Cortex of kidney (tissue), 1 donor: Measurements from ENCODE around the gene CFAP45.

Experiments
- DNase-seq: peaks from one replicate; lab custom pipeline; 2025; lab: John Stamatoyannopoulos, UW

CFAP45 gene

GRCh38 chr1:159923203-159924024, 23.4 kb upstream of the CFAP45 start:
- no peak for DNase-seq

DNA sequence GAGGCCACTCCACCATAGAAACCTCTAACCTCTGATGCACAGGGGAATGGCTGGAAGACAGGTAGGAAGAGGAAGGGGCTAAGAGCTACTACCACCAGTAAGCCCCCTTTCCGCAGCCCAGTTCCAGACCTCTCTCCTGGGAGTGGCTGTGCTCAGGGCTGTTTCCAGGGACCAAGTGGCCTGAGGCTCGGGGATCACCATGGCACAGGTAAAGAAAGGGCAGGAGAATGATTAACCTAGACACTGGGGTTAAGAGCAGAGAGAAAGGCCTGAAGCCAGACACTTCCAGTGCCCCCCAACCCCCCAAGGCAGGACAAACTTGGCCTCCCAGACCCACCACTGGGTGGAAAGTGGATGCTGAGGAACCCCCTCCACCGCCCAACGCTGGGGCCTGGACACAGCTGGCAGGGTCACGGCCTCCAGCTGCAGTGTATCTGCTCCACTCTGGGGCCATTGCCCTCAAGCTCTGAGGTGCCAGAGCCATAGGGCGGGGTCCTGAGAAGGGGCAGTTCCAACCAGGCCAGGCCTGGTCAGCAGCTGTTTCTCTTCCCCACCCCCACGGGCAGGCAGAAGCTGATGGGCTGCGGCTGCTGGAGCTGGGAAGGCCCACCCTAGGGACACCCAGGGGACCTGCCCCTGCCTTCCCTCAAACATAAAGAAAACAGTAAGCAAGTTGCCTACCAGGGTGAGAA, 22.7 kb upstream of the CFAP45 start:
- no peak for DNase-seq

- DNase-seq: no peak
These were observed 21.9 kb upstream of the CFAP45 start for GRCh38 chr1:159921700-159922504.

DNA sequence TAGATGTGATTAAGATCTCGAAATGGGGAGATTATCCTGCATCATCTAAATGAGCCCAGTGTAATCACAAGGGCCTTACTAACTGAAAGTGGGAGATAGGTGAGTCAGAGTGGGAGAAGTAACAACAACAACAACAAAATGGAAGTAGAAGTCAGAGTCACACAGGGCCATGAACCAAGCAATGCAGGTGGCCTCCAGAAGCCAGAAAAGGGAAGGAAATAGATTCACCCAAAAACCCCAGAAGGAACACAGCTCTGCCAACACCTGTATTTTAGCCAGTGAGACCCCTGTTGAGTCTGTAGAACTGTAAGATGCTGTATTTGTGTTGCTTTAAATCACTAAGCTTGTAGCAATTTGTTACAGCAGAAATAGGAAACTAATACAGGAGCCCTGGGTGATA, 21.3 kb upstream of the CFAP45 start:
- no peak for DNase-seq

GRCh38 chr1:159920651-159921050, 20.7 kb upstream of the CFAP45 start:
- DNase-seq: no peak

- no peak for DNase-seq
These were observed 20.2 kb upstream of the CFAP45 start for GRCh38 chr1:159920202-159920601.

- DNase-seq: no peak
These were observed 19.4 kb upstream of the CFAP45 start for GRCh38 chr1:159919236-159919865.

GRCh38 chr1:159918352-159919200, 18.6 kb upstream of the CFAP45 start:
- no peak for DNase-seq

- no peak for DNase-seq
These were observed 17.8 kb upstream of the CFAP45 start for GRCh38 chr1:159917533-159918351.

DNA sequence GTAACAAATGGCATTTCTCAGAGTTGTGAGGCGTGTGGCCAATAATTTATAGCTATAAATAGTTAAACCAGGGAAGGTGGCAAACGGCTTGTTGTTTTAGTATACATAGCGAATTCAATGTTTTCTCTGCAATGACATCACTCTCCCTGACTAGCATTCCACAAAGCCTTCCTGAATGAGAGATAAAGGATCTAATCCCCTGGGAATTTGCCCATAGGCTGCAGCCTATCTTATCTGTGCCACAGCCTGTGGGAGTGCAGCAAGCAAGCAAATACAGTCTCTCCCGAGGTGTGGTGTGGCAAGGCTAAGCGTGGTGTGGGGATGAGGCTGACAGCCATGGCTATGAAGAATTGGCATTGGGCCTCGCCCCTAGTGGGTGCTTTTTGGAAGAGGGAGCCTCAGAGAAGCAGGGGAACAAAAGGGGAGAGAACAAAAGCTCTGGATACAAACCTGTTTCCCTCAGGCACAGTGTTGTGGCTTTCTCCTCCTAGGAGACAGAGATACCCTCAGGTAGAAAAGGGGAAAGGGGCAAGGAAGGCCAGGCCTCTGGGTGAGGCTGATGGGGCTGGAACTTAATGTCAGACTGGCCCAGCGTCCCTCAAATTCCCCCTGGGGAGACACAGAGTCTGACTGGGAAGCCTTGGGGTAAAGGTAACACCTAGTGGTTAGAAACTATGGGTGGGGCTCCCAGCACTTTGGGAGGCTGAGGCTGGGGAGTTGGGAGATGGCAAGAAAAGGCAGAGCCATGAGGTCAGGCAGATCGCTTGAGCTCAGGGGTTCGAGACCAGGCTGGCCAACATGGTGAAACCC, 16.5 kb upstream of the CFAP45 start:
- DNase-seq: no peak

GRCh38 chr1:159915571-159916241, 15.7 kb upstream of the CFAP45 start:
- DNase-seq: no peak

GRCh38 chr1:159914252-159915018, 14.5 kb upstream of the CFAP45 start:
- DNase-seq: no peak

- DNase-seq: no peak
These were observed 13.7 kb upstream of the CFAP45 start for GRCh38 chr1:159913451-159914192.

DNA sequence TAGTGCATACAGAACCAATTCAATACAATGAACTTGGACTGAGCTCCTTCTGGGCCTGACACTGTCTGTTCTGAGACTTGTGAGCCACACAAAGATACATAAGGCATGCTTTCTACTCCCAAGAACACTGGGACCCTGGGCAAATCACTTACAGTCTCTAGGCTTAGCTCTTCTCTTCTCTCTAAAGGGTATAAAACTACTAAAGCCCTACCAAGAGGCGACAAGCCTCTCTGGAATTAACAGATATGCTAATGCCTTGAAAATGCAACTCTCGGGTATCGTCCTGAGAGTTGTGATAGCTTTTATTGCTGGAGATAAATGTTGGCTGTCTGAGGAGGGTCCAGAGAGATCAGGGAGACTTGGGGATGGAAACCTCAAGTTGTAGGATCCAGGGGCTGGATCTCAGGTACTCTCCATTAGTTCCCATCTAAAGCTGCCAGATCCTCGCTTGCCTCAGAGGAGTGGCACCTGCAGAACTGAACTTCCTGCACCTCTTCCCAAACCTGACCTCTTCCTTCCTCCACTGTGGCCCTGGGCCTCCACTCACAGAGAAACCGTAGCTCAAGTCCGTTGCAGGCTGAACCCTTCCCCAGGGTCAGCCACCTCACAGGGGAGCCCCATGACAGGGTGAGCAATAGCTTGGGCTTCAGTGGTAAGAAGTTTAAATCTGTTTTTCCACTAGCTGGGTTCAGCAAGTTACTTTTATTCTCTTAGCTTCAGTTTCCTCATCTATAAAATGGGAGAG, 11.5 kb upstream of the CFAP45 start:
- DNase-seq: no peak

DNA sequence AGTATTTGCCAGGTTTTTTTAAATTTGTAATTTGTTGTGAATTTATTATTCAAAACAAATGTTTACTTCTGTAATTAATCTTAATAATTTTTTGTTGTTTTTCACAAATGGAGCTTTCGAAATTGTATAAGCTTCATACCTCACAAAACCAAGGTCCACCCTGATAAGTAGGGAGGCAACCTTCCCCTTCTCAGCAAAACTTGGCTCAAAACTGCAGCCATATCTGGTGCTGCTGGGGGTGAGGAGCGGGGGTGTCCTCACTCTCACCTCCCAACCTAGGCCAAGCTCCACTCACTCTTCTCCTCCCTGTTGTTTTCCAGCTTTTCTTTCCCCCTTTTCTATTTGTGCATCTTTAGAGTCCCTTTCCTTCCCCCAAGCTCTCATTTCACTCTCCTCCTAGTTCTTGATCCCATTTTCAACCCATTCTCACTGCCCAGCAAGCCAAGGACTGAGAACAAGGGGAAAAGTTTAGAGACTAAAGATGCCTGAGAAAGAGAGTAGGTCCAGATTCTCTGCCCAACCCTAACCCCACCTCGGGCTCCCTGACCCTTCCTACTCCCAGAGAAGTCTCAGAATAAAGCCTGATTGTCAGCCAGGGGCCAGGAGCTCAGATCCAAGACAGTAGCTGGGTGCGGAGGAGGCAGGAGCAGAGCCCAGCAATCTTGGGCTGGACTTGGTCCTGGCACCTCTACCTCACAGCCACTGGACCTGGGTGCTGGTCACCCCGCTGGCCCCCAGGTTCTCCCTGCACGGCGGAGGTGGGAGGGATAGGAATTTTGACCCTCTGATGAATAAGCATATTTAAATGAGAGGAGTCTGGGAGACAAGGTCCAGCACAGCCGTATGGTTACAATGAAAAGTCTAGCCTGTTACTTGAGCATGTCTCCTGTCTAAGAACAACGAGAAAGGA, 8.3 kb upstream of the CFAP45 start:
- no peak for DNase-seq

DNA sequence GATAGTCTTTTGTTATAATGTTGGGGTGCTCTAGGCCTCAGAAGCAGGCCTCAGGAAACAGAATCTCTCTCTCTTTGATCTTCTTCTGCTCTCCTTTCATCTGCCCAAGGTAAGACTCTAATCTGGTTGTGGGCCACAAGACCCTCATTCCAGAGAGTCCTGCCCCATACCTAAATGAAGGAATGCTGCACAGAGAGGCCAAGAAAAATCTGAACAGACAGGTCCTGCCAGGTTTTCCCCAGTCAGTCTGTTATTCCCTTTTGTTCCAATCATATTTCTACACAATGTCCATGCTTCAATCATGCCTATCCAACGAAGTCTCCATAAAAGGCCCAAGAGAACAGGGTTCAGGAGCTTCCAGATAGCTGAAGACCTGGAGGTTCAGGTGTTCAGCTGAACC, 7.0 kb upstream of the CFAP45 start:
- DNase-seq: no peak
